HG02943 (cell line): ENCODE results near the gene CSNK1A1.

Experiments
- ATAC-seq: cut with Tn5 transposase; IDR thresholded peaks from one replicate; pipeline ENCODE4 v1.9.1; 2021; ENCODE audit warnings: mild to moderate bottlenecking, low read depth, moderate library complexity; ENCODE audit not compliant: unreplicated experiment

CSNK1A1 gene

GRCh38 chr5:149575131-149575530 lies 23.9 kb upstream of the CSNK1A1 start:
- no peak for ATAC-seq

GRCh38 chr5:149572576-149573231 lies 21.5 kb upstream of the CSNK1A1 start:
- ATAC-seq, result no peak

GRCh38 chr5:149572170-149572569 lies 20.9 kb upstream of the CSNK1A1 start:
- no peak for ATAC-seq

GRCh38 chr5:149567226-149567625 lies 16.0 kb upstream of the CSNK1A1 start:
- ATAC-seq, result no peak

GRCh38 chr5:149564542-149565140 lies 13.4 kb upstream of the CSNK1A1 start:
- ATAC-seq, result peak; percentile 78

- ATAC-seq, result no peak
Measured at GRCh38 chr5:149563466-149563865, 12.2 kb upstream of the CSNK1A1 start.

GRCh38 chr5:149561848-149562247 lies 10.6 kb upstream of the CSNK1A1 start:
- no peak for ATAC-seq

- ATAC-seq, result no peak
Measured at GRCh38 chr5:149559706-149560105, 8.5 kb upstream of the CSNK1A1 start.

- no peak for ATAC-seq
Measured at GRCh38 chr5:149552553-149553160, 1.4 kb upstream of the CSNK1A1 start.

- ATAC-seq, result no peak
Measured at GRCh38 chr5:149552038-149552494, 827 bp upstream of the CSNK1A1 start.

GRCh38 chr5:149550594-149551226 lies 529 bp downstream of the CSNK1A1 start:
- ATAC-seq, result peak; percentile 4

- no peak for ATAC-seq
Measured at GRCh38 chr5:149550268-149550583, 1.0 kb downstream of the CSNK1A1 start.

- ATAC-seq, result no peak
Measured at GRCh38 chr5:149549461-149550267, 1.6 kb downstream of the CSNK1A1 start.

- no peak for ATAC-seq
Measured at GRCh38 chr5:149546974-149547373, 4.3 kb downstream of the CSNK1A1 start.

- no peak for ATAC-seq
Measured at GRCh38 chr5:149545327-149545726, 5.9 kb downstream of the CSNK1A1 start.

- ATAC-seq, result no peak
Measured at GRCh38 chr5:149544028-149544420, 7.2 kb downstream of the CSNK1A1 start.

- ATAC-seq, result no peak
Measured at GRCh38 chr5:149543361-149544027, 7.7 kb downstream of the CSNK1A1 start.

- no peak for ATAC-seq
Measured at GRCh38 chr5:149541893-149542292, 9.3 kb downstream of the CSNK1A1 start.

- ATAC-seq, result no peak
Measured at GRCh38 chr5:149540089-149540488, 11.2 kb downstream of the CSNK1A1 start.

- ATAC-seq, result no peak
Measured at GRCh38 chr5:149537374-149537975, 13.8 kb downstream of the CSNK1A1 start.
